ENCODE results near the gene TSC1.
A peak's percentile ranks its signal among the peaks of the same experiment; 100 is the strongest.

GRCh38 chr9:132944294-132945185 lies at the start of gene TSC1:
- TF ChIP-seq CTCF (IDR thresholded peaks at IDR 0.05) (peak in 1 of 6 experiments; percentile 17), POLR2A (IDR thresholded peaks at IDR 0.05) (peak; percentile 53 to 58)
